ENCODE results near the gene HEATR9. TPM values are rescaled to one million over a fixed set of nuclear protein-coding genes. Genes with fewer than 3 reads are reported as not detected.

HEATR9 gene
- polyA plus RNA-seq, 3 donors: not detected

- no peak overlapping the region for H2AFZ ChIP-seq (ENCODE audit: insufficient read depth, low read depth, low read length, poor library complexity, severe bottlenecking)
- no peak overlapping the region for H3K4me2 ChIP-seq (replicated peaks; ENCODE audit: extremely low read depth, low read length, poor library complexity, severe bottlenecking)
- H3K4me3 ChIP-seq (replicated peaks in 1 of 3; ENCODE audit: low read depth in 2 of 3, low read length in 3 of 3): no peak overlapping the region
- H3K79me2 ChIP-seq (ENCODE audit: insufficient read depth, low read length): no peaks in the 10 kb centered on the region
- H3K9ac ChIP-seq (ENCODE audit: insufficient read depth, low read length, poor library complexity, severe bottlenecking): no peak overlapping the region
- no peaks in the 10 kb centered on the region for H3K4me1 ChIP-seq (ENCODE audit: control insufficient read depth in 1 of 2, insufficient read depth in 2 of 2, low read length in 2 of 2)
- Mint-ChIP-seq H3K4me3 (no peak overlapping the region), H3K36me3 (no peaks in the 10 kb centered on the region), H3K27ac (no peak overlapping the region), H3K9me3 (no peaks in the 10 kb centered on the region), H3K27me3 (ENCODE audit: low read depth in 3 of 3) (peaks cover 0 to 4% (median 3%) of the 10 kb centered on the region in 3 donors), H3K4me1 (no peaks in the 10 kb centered on the region)
- H3K27me3 ChIP-seq (ENCODE audit: control insufficient read depth in 2 of 2, insufficient read depth in 2 of 2, low read length in 2 of 2): no peaks in the 10 kb centered on the region
- H3K9me3 ChIP-seq (replicated peaks in 1 of 2; ENCODE audit: control insufficient read depth in 1 of 2, insufficient read depth in 1 of 2, low read length in 2 of 2): no peaks in the 10 kb centered on the region
- WGBS (ENCODE audit: insufficient coverage): 100% methylated on average over 1 of the region's 3 CpGs
- no peak for DNase-seq
- H3K27ac ChIP-seq (ENCODE audit: low read depth in 1 of 2, low read length in 2 of 2): no peak overlapping the region
- intact Hi-C loops (cut with micrococcal nuclease): no loop called here
- H3K36me3 ChIP-seq (replicated peaks in 1 of 2; ENCODE audit: control insufficient read depth in 1 of 2, insufficient read depth in 2 of 2, low read length in 2 of 2): no peaks in the 10 kb centered on the region
- TF ChIP-seq CTCF (IDR thresholded peaks at IDR 0.05): no peak
- H4K20me1 ChIP-seq (ENCODE audit: insufficient read depth, low read length): no peaks in the 10 kb centered on the region
Observed at GRCh38 chr17:35909408-35909807, 40.7 kb upstream of the HEATR9 start.

- Histone ChIP-seq H3K4me3 (replicated peaks in 1 of 3; ENCODE audit: low read depth in 2 of 3, low read length in 3 of 3) (no peak overlapping the region), H3K4me2 (replicated peaks; ENCODE audit: extremely low read depth, low read length, poor library complexity, severe bottlenecking) (no peak overlapping the region), H3K27me3 (ENCODE audit: control insufficient read depth in 2 of 2, insufficient read depth in 2 of 2, low read length in 2 of 2) (no peaks in the 10 kb centered on the region), H3K9me3 (replicated peaks in 1 of 2; ENCODE audit: control insufficient read depth in 1 of 2, insufficient read depth in 1 of 2, low read length in 2 of 2) (no peaks in the 10 kb centered on the region), H2AFZ (ENCODE audit: insufficient read depth, low read depth, low read length, poor library complexity, severe bottlenecking) (no peak overlapping the region), H3K9ac (ENCODE audit: insufficient read depth, low read length, poor library complexity, severe bottlenecking) (no peak overlapping the region), H4K20me1 (ENCODE audit: insufficient read depth, low read length) (no peaks in the 10 kb centered on the region), H3K4me1 (ENCODE audit: control insufficient read depth in 1 of 2, insufficient read depth in 2 of 2, low read length in 2 of 2) (no peaks in the 10 kb centered on the region), H3K27ac (ENCODE audit: low read depth in 1 of 2, low read length in 2 of 2) (no peak overlapping the region), H3K36me3 (replicated peaks in 1 of 2; ENCODE audit: control insufficient read depth in 1 of 2, insufficient read depth in 2 of 2, low read length in 2 of 2) (no peaks in the 10 kb centered on the region), H3K79me2 (ENCODE audit: insufficient read depth, low read length) (no peaks in the 10 kb centered on the region)
- no peak for DNase-seq
- Mint-ChIP-seq H3K4me3 (no peak overlapping the region), H3K9me3 (no peaks in the 10 kb centered on the region), H3K27ac (no peak overlapping the region), H3K36me3 (no peaks in the 10 kb centered on the region), H3K4me1 (no peaks in the 10 kb centered on the region), H3K27me3 (ENCODE audit: low read depth in 3 of 3) (peaks cover 0 to 3% (median under 1%) of the 10 kb centered on the region in 3 donors)
- TF ChIP-seq CTCF (IDR thresholded peaks at IDR 0.05): no peak
- intact Hi-C loops (cut with micrococcal nuclease): no loop called here
- WGBS (ENCODE audit: insufficient coverage): 96% methylated on average over 4 of the region's 5 CpGs
Observed at GRCh38 chr17:35907691-35908090, 39.0 kb upstream of the HEATR9 start.
